ENCODE measurements around the gene NR6A1.
"Not testable (repeated sequence)": the region's sequence is repeated elsewhere in the genome, so short reads cannot be mapped to it uniquely, and the experiment has no call there.

NR6A1 gene

GRCh38 chr9:124615840-124616239 is 155.3 kb downstream of the NR6A1 start:
- not testable (repeated sequence) for DNase-seq (ENCODE audit: low read depth in 2 of 2)

DNA sequence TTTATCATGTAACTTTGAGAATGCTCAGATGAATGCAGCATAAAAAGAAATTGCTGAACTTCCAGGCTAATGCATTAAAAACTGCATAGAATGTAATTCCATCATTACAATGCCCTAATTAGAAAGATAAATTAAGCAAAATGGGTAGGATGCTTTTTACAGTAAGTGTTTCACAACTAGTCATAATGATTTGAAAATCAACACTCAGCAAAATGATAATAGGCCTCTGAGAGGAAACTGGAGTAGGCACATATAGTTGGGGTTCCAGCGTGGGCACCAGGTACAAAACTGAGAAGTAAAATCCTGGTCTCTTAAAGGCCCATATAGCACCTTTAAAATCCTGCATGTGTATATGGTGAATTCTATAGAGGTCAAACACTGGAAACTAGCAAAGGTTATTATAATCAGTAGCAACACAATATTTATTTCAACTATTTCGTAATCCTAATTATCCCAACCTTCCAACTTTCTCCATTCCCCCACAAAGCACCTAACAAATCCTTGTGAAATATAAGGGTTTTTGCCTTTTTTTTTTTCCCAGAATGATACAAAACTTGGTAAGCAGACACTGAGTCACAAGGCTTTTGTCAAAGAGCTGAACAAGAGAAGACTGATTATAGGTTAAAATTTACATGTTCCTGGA is 155.9 kb downstream of the NR6A1 start:
- DNase-seq (ENCODE audit: low read depth in 2 of 2) = no peak

DNA sequence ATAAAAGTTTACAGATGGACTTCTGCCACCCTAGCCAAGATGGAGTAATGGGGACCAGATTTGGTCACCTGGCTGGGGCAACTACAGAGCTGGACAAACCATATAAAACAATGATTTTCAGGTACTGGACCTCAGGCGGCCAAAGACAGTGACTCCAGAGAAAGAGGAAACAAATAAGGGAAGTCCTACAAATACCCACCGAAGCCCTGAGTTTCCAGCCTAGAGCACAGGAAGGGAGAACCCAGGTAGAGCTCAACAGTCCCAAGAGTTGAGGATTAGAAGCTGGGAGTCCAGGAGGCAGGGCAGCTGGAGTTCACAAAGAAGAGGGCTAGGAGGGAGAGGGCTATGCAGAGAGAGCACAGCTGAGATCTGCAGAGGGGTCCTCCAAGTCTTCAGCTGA is 157.3 kb downstream of the NR6A1 start:
- no peak for DNase-seq (ENCODE audit: low read depth in 2 of 2)

DNA sequence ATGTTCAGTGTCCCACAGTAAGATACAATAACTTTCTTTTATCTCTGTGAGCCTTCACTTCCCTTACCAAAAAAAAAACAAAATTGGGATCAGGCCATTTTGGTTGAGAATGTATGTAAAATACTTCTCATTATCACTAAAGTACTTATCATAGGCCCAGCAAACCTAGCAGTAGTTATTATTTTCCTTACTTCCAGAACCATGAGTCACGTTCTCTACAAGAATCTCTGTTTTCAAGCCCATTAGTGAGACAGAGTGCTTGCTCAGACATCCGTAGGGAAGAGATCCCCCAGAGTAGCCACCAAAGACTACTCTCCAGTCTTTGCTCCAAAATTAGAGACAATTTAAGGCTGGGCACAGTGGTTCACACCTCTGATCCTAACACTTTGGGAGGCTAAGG is 160.0 kb downstream of the NR6A1 start:
- DNase-seq (ENCODE audit: low read depth in 2 of 2) = no peak

DNA sequence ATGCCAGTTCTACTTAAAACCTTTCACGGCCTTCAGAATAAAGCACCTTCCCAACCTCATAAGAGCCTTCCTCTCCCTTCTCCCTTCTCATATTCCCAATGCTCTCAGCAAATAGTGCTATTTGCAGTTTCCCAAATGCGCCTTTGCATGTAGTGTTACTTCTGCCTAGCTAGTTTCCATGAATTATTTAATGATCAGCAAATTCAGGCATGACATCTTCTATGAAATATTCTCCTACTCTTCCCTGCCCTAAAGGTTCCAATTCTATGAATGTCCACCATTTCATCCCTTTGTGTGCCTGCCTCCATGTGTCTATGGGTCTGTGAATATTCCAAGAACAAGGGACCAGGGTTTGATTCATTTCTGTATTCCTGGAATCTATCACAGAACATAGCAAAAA is 165.1 kb downstream of the NR6A1 start:
- DNase-seq (ENCODE audit: low read depth in 2 of 2) = no peak

GRCh38 chr9:124605258-124605657 is 165.9 kb downstream of the NR6A1 start:
- DNase-seq (ENCODE audit: low read depth in 2 of 2) = no peak

GRCh38 chr9:124602632-124603031 is 168.5 kb downstream of the NR6A1 start:
- no peak for DNase-seq (ENCODE audit: low read depth in 2 of 2)

- no peak for DNase-seq (ENCODE audit: low read depth in 2 of 2)
Measured at GRCh38 chr9:124602204-124602603, 168.9 kb downstream of the NR6A1 start.

GRCh38 chr9:124600407-124600806 is 170.7 kb downstream of the NR6A1 start:
- no peak for DNase-seq (ENCODE audit: low read depth in 2 of 2)

DNA sequence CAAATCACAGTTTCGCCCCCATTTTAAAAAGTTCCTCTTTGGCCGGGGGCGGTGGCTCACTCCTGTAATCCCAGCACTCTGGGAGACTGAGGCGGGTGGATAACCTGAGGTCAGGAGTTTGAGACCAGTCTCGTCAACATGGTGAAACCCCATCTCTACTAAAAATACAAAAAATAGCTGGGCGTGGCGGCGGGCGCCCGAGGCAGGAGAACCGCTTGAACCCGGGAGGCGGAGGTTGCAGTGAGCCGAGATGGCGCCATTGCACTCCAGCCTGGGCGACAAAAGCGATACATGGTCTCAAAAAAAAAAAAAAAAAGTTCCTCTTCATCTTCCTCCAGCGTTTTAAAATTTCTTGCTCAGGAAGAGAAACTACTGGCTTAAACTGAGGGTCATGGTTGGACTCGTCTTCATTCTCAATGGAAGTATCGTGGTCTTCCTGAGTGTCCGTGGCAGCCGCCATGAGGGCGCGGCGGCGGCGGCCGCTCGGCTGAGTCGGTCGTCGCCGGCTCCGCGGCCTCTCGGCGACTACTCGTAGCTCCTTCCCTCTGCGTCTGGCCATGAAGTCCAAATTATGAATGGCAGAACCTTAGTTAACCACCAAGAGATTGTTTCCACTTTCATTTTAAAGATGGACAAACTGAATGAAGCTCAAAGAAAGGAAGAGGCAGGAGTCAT is 171.9 kb downstream of the NR6A1 start:
- no peak for DNase-seq (ENCODE audit: low read depth in 2 of 2)

GRCh38 chr9:124598048-124598447 is 173.1 kb downstream of the NR6A1 start:
- DNase-seq (ENCODE audit: low read depth in 2 of 2) = no peak

- DNase-seq (ENCODE audit: low read depth in 2 of 2) = no peak
Measured at GRCh38 chr9:124596172-124596839, 174.8 kb downstream of the NR6A1 start.

DNA sequence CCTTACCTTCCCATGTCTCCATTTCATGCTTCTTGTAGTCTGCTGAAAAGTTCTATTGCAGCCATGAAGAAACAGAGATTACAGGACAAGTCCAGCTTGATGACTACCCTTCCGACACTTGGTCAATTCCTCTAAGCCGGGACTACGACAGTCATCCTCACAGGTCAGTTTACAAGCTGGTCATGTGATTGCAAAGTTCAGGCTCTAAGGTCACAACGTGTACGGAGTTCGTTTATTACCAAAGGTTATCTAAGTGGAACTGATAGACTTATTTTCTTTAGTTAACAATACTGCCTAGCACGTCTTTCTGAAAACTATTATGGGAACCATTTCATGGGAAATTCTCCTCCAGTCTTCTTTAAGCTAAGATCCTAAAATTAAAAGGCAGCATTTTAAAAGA is 175.4 kb downstream of the NR6A1 start:
- no peak for DNase-seq (ENCODE audit: low read depth in 2 of 2)

GRCh38 chr9:124594673-124595072 is 176.4 kb downstream of the NR6A1 start:
- DNase-seq (ENCODE audit: low read depth in 2 of 2) = no peak

DNA sequence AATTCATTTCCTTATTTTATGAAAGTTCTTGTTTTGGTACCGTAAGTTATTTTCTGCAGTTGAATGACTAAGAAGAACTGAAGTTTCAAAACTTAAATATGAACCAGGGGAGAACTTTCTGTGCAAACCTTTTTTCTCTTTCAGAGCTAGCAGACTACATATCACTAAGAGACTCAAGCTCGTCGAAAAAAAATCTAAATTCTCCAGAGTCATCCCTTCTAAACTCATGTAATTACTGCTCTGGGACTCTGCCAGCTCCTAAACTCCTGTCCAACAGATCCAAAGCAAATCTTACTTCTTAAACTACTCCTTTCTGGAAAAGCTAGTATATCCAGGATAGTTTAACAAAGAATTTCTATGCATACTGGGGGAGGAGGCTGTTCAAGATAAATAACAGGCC is 176.9 kb downstream of the NR6A1 start:
- no peak for DNase-seq (ENCODE audit: low read depth in 2 of 2)

- no peak for DNase-seq (ENCODE audit: low read depth in 2 of 2)
Measured at GRCh38 chr9:124593651-124594058, 177.5 kb downstream of the NR6A1 start.

- no peak for DNase-seq (ENCODE audit: low read depth in 2 of 2)
Measured at GRCh38 chr9:124593200-124593599, 177.9 kb downstream of the NR6A1 start.

DNA sequence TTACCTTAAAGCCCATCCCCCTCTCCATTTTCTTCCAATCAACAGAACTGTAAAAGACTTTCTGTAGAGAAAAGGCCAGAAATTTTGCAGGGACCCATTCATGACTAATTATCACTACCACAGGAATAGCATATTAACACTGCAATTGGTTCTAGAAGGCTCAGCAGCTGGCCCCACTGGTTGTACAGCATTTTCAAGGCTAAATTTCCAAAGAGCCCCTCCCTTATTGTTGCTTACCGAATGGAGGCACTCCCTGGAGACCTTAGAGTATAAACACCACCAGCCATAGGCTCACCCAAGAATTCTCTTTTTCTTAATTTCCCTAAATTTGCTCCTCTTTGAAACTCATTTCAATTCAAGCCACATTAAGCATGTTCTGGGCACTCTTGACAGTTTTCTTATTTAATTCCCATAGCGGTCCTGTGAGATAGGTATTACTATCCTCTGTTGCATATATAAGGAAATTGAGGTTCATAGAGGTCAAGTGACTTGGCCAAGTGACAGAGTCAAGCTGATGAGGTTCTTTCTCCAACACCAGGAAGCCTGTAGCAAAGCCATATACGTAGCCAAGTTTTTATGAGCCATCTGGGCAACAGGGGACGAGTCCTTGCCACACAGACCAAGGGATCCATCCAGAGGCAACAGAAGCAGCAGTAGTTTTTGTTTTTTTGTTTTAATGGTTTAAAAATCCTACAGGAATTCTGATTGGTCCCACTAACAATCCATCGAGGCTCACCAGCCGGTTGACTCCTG is 180.0 kb downstream of the NR6A1 start:
- no peak for DNase-seq (ENCODE audit: low read depth in 2 of 2)

- no peak for DNase-seq (ENCODE audit: low read depth in 2 of 2)
Measured at GRCh38 chr9:124584631-124585030, 186.5 kb downstream of the NR6A1 start.

DNA sequence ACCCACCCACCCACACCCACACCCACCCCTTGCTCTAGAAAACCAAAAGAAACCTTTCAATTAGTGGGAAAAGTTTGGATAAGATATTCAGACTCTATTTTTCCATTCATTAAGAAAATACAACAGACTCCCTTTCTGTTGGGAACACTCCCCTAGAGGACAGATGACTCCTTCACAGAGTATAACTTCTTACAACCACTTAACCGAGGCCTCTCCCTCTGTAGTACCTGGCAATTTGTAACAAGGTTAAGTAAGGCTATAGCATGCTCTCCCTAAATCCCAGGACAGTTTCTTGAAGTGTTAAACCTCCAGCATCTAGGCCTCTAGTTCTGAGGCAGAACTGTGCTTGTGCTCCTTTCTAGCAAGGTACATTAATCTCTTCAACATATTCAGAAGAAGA is 188.0 kb downstream of the NR6A1 start:
- DNase-seq (ENCODE audit: low read depth in 2 of 2) = no peak

DNA sequence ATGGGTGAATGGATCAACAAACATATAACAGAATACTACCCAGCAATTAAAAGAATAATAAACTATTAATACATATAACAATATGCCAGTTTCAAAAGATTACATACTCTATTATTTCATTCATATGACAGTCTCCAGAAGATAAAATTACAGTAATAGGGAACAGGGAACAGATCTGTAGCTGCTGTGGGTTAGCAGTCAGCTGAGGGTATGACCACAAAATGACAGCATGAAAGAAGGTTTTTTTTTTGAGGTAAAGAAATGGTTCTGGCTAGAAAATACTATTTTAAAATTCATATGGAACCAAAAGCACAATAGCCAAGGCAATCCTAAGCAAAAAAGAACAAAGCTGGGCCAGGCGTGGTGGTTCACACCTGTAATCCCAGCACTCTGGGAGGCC is 190.9 kb downstream of the NR6A1 start:
- no peak for DNase-seq (ENCODE audit: low read depth in 2 of 2)

DNA sequence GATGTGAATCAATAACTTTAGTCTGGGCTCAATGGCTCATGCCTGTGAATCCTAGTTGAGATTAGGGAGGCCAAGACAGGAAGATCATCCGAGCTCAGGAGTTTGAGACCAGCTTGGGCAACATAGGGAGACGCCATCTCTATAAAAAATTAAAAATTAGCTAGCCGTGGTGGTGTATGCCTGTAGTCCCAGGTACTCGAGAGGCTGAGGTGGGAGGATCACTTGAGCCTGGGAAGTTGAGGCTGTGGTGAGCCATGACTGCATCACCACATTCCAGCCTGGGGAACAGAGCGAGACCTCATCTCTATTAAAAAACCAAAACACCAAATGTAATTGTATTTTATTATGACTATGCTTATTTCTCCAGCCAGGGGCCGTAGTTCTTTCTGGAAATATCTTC is 194.4 kb downstream of the NR6A1 start:
- DNase-seq (ENCODE audit: low read depth in 2 of 2) = no peak
